ENCODE measurements around the gene GRAP2. TPM values are rescaled to one million over a fixed set of nuclear protein-coding genes. Genes with fewer than 3 reads are reported as not detected.

The GRAP2 gene
- total and polyA plus RNA-seq, 3 donors from 2014 or later, result 5.0 to 6.1 (median 5.3) TPM

DNA sequence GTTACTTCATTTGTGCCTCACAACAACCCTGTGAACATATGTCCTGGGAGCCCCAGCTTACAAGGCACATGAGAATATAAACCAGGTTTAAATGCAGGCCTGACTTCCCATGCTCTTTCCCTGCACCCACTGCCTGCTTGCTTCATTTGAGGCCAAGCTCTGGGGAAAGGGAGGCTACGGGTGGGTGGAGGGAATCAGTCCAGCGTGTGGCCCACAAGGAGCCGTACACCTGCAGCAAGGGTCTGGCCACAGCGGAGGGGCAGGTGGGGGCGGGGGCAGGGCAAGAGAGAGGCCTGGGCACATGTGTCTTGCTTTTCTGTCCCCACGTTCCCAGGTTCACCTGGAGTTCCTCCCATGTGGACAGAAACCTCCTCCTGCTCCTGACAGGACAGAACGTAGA lies 120.1 kb downstream of the GRAP2 start:
- Histone ChIP-seq H3K4me1 (no peaks in the 10 kb centered on the region), H3K27ac (no peak overlapping the region), H3K36me3 (ENCODE audit: low read depth, missing control alignments) (no peaks in the 10 kb centered on the region), H3K4me3 (no peak overlapping the region), H3K9me3 (no peaks in the 10 kb centered on the region), H3K27me3 (no peaks in the 10 kb centered on the region)
- TF ChIP-seq, protein P1, sequence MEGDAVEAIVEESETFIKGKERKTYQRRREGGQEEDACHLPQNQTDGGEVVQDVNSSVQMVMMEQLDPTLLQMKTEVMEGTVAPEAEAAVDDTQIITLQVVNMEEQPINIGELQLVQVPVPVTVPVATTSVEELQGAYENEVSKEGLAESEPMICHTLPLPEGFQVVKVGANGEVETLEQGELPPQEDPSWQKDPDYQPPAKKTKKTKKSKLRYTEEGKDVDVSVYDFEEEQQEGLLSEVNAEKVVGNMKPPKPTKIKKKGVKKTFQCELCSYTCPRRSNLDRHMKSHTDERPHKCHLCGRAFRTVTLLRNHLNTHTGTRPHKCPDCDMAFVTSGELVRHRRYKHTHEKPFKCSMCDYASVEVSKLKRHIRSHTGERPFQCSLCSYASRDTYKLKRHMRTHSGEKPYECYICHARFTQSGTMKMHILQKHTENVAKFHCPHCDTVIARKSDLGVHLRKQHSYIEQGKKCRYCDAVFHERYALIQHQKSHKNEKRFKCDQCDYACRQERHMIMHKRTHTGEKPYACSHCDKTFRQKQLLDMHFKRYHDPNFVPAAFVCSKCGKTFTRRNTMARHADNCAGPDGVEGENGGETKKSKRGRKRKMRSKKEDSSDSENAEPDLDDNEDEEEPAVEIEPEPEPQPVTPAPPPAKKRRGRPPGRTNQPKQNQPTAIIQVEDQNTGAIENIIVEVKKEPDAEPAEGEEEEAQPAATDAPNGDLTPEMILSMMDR (IDR thresholded peaks at IDR 0.05), result no peak
- no peak for TF ChIP-seq POLR2A (IDR thresholded peaks at IDR 0.05)
- intact Hi-C loops (cut with DNase I; ENCODE audit: low total_unique reads), result no loop called here
- 87 to 93% methylated on average over 6 to 7 of the region's 7 CpGs for WGBS, 2 donors
- DNase-seq, result no peak

DNA sequence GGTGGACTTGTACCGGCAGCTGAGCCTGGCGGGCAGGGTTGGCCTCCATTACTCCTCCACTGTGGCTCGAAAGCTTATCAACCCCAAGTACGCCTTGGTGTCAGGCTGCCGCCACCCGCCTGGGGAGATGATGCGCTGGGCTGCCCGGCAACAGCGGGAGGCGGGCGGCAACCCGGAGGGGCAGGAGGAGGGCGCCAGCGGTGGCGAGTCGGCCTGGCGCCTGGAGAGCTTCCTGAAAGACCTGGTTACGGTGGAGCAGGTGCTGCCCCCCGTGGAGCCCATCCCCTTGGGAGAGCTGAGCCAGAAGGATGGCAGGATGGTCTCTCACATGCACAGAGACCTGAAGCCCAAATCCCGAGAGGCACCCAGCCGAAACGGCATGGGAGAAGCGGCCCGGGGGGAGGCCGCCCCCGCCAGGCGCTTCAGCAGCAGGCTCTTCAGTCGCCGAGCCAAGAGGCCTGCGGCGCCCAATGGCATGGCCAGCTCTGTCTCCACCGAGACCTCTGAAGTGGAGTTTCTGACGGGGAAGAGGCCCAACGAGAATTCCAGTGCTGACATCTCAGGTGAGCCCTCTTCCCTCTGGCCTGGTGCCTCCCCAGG lies 120.6 kb downstream of the GRAP2 start:
- WGBS, 2 donors, result 92 to 95% methylated on average over 13 to 34 of the region's 34 CpGs
- Histone ChIP-seq H3K36me3 (ENCODE audit: low read depth, missing control alignments) (no peaks in the 10 kb centered on the region), H3K27ac (no peak overlapping the region), H3K27me3 (no peaks in the 10 kb centered on the region), H3K4me1 (no peaks in the 10 kb centered on the region), H3K9me3 (no peaks in the 10 kb centered on the region), H3K4me3 (no peak overlapping the region)
- intact Hi-C loops (cut with DNase I; ENCODE audit: low total_unique reads), result no loop called here
- no peak for DNase-seq
- TF ChIP-seq, protein P1 (IDR thresholded peaks at IDR 0.05), result no peak
- TF ChIP-seq POLR2A (IDR thresholded peaks at IDR 0.05), result no peak

DNA sequence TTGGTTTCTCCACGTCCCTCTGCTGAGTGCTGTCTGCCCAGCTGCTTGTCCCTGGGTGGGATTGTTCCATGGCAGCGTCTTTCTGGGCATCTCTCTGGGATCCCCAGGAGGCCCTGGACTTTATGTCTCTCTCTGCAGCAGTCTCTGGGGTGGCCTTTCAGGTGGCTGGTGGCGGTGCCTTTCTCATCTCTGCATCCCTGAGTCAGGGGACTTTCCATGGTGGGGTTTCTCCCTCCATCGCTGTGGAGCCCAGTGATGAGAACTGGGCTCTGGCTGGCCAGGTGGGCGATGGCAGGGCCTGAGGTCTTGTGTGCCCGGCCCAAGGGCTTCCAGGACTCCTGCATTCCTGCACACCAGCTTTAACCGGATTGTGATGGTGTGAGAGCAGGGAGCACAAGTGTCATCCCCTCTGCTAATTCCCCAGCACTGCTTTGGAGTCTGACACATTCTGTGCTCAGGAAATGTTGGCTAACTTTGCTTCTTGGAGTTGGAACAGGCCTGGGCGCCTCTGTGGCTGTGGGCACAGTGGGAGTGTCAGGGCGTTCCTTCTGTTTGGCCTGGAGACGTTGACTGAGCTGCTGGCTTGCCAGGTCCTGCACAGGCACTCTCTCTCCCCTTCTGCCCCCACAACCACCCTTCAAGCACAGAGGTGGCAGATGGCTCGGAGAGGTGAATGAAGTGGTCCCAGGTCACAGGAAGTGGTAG lies 121.8 kb downstream of the GRAP2 start:
- Histone ChIP-seq H3K4me3 (no peak overlapping the region), H3K36me3 (ENCODE audit: low read depth, missing control alignments) (no peaks in the 10 kb centered on the region), H3K27ac (no peak overlapping the region), H3K27me3 (no peaks in the 10 kb centered on the region), H3K4me1 (no peaks in the 10 kb centered on the region), H3K9me3 (no peaks in the 10 kb centered on the region)
- intact Hi-C loops (cut with DNase I; ENCODE audit: low total_unique reads), result no loop called here
- 89 to 93% methylated on average over 6 to 11 of the region's 11 CpGs for WGBS, 2 donors
- TF ChIP-seq POLR2A (IDR thresholded peaks at IDR 0.05), result no peak
- TF ChIP-seq, protein P1 (IDR thresholded peaks at IDR 0.05), result no peak
- DNase-seq, result peak; percentile 66

Small RNA genes lying within 50 kb of the gene (small RNA-seq; reads per million reads assigned to genes)
- 0 reads per million in 2 donors for gene RN7SKP210

Other genes with a start within 250 kb of the GRAP2 start
- 10 to 100 TPM; 10.9 to 12.0 TPM for gene ENTHD1, start 7.3 kb upstream of the GRAP2 start, total RNA-seq
- gene ENTHD1, start 7.3 kb upstream of the GRAP2 start, polyA plus RNA-seq (ENCODE audit: insufficient read depth, low read depth, low replicate concordance), result 21.1 TPM
- under 1 TPM; 0.43 to 0.47 TPM for gene TMA7B, start 59.3 kb downstream of the GRAP2 start, total RNA-seq
- not detected for gene TMA7B, start 59.3 kb downstream of the GRAP2 start, polyA plus RNA-seq (ENCODE audit: insufficient read depth, low read depth, low replicate concordance)
- gene FAM83F, start 93.9 kb downstream of the GRAP2 start, total RNA-seq, result 10 to 100 TPM; 30.2 to 41.1 TPM
- gene FAM83F, start 93.9 kb downstream of the GRAP2 start, polyA plus RNA-seq (ENCODE audit: insufficient read depth, low read depth, low replicate concordance), result 57.7 TPM